ENCODE data around the gene ARSK. TPM values are rescaled to one million over a fixed set of nuclear protein-coding genes. Genes with fewer than 3 reads are reported as not detected.
"Not testable (repeated sequence)": the region's sequence is repeated elsewhere in the genome, so short reads cannot be mapped to it uniquely, and the experiment has no call there.

Gene ARSK
- total and polyA plus RNA-seq, 7 donors, result 0.60 to 13.3 (median 6.7) TPM

DNA sequence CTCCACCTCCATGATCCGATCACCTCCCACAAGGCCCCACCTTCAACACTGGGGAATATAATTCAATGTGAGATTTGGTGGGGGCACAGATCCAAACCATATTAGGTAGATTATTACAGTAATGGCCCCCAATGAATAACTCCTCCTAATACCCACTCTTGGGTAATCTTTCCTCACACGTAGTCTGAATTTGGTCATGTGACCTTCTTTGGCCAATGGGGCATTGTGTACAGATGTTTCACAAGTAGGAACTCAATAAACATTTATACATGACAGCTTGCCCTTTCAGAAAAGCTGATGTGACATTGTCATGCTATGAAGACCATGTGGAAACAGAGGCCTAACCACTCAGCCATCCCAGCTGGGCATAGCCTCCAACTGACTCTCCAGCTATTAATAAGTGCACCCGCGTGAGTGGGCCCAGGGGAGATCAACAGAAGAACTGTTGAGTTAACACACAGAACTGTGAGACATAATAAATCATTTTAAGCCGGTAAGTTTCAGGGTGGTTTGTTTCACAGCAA is 75.6 kb downstream of the ARSK start:
- 89 to 93% methylated on average over 5 of the region's 5 CpGs for WGBS, 2 donors
- Histone ChIP-seq H3K4me1 (no peaks in the 10 kb centered on the region), H3K27ac (no peak overlapping the region), H3K27me3 (no peaks in the 10 kb centered on the region), H3K9me3 (no peaks in the 10 kb centered on the region), H3K36me3 (no peaks in the 10 kb centered on the region), H3K4me3 (no peak overlapping the region)
- no peak for DNase-seq
- intact Hi-C loops (cut with DNase I), result no loop called here
- no peak for TF ChIP-seq EP300 (IDR thresholded peaks at IDR 0.05)
- TF ChIP-seq, protein P1, sequence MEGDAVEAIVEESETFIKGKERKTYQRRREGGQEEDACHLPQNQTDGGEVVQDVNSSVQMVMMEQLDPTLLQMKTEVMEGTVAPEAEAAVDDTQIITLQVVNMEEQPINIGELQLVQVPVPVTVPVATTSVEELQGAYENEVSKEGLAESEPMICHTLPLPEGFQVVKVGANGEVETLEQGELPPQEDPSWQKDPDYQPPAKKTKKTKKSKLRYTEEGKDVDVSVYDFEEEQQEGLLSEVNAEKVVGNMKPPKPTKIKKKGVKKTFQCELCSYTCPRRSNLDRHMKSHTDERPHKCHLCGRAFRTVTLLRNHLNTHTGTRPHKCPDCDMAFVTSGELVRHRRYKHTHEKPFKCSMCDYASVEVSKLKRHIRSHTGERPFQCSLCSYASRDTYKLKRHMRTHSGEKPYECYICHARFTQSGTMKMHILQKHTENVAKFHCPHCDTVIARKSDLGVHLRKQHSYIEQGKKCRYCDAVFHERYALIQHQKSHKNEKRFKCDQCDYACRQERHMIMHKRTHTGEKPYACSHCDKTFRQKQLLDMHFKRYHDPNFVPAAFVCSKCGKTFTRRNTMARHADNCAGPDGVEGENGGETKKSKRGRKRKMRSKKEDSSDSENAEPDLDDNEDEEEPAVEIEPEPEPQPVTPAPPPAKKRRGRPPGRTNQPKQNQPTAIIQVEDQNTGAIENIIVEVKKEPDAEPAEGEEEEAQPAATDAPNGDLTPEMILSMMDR (IDR thresholded peaks at IDR 0.05), result no peak
- TF ChIP-seq POLR2AphosphoS5 (IDR thresholded peaks at IDR 0.05), result no peak
- TF ChIP-seq POLR2A (IDR thresholded peaks at IDR 0.05), result no peak

GRCh38 chr5:95631255-95631958 is 76.5 kb downstream of the ARSK start:
- DNase-seq, result no peak
- Histone ChIP-seq H3K27me3 (peaks cover 0 to 3% (median 0%) of the 10 kb centered on the region in 3 donors), H3K4me3 (no peak overlapping the region), H3K36me3 (no peaks in the 10 kb centered on the region), H3K4me1 (no peaks in the 10 kb centered on the region), H3K9me3 (no peaks in the 10 kb centered on the region), H3K27ac (no peak overlapping the region)
- intact Hi-C loops (cut with DNase I), result no loop called here
- WGBS, 2 donors, result 42 to 76% methylated on average over 2 of the region's 2 CpGs
- TF ChIP-seq POLR2AphosphoS5 (IDR thresholded peaks at IDR 0.05) (no peak), POLR2A (IDR thresholded peaks at IDR 0.05) (no peak), EP300 (IDR thresholded peaks at IDR 0.05) (no peak)
- TF ChIP-seq, protein P1 (IDR thresholded peaks at IDR 0.05), result no peak

DNA sequence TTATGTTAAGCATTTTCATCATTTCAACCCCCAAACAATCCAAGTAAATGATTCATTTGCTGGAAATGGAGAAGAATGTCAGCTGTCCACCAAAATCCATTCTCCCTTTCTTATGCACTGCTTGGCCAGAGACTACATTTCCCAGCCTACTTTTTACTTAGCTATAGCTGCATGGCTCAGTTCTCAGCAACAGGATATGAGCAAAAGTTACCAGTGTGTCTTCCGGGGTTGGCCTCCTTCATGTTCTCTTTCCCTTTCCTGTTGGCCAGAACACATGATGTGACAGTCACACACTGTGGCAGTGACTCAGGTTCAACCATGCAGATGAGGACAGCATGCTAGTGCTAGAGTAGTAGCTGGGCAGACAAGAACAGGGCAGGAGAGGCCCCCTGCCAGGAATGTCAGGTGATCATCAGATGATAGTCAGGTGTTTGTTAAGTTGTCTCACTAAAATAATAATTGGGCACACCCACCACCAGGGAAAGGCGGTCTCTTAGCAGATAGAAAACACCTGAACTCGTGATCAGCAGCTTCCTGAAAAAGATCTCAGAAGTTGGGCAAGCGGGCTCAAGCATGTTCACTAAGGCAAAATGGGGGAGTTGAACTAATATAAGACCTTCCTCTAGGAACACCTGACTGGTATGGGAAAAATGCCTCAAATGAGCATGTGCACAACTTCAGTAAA is 77.2 kb downstream of the ARSK start:
- intact Hi-C loops (cut with DNase I), result no loop called here
- H3K36me3 ChIP-seq, result no peaks in the 10 kb centered on the region
- H3K27me3 ChIP-seq, result peaks cover 0 to 7% (median 0%) of the 10 kb centered on the region in 3 donors
- TF ChIP-seq POLR2AphosphoS5 (IDR thresholded peaks at IDR 0.05) (no peak), EP300 (IDR thresholded peaks at IDR 0.05) (no peak), POLR2A (IDR thresholded peaks at IDR 0.05) (no peak)
- TF ChIP-seq, protein P1 (IDR thresholded peaks at IDR 0.05), result no peak
- no peak overlapping the region for H3K4me3 ChIP-seq
- no peaks in the 10 kb centered on the region for H3K9me3 ChIP-seq
- DNase-seq, result no peak
- 78 to 84% methylated on average over 4 of the region's 4 CpGs for WGBS, 2 donors
- no peak overlapping the region for H3K27ac ChIP-seq
- no peaks in the 10 kb centered on the region for H3K4me1 ChIP-seq

DNA sequence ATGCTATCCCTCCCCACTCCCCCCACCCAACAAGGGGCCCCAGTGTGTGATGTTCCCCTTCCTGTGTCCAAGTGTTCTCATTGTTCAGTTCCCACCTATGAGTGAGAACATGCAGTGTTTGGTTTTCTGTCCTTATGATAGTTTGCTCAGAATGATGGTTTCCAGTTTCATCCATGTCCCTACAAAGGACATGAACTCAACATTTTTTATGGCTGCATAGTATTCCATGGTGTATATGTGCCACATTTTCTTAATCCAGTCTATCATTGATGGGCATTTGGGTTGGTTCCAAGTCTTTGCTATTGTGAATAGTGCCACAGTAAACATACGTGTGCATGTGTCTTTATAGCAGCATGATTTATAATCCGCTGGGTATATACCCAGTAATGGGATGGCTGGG is 78.0 kb downstream of the ARSK start:
- intact Hi-C loops (cut with DNase I); H3K4me1 ChIP-seq; H3K27ac ChIP-seq; H3K4me3 ChIP-seq; H3K36me3 ChIP-seq; H3K9me3 ChIP-seq; H3K27me3 ChIP-seq; DNase-seq: not testable (repeated sequence)
- 81 to 91% methylated on average over 2 of the region's 2 CpGs for whole genome bisulfite sequencing, 2 donors

GRCh38 chr5:95633671-95634070 is 78.8 kb downstream of the ARSK start:
- no peak for DNase-seq
- WGBS, 2 donors, result 99% methylated on average over 3 of the region's 3 CpGs
- H3K4me3 ChIP-seq, result no peak overlapping the region
- H3K27me3 ChIP-seq, result peaks cover 0 to 7% (median 0%) of the 10 kb centered on the region in 3 donors
- no peaks in the 10 kb centered on the region for H3K9me3 ChIP-seq
- H3K4me1 ChIP-seq, result no peaks in the 10 kb centered on the region
- TF ChIP-seq, protein P1 (IDR thresholded peaks at IDR 0.05), result no peak
- TF ChIP-seq POLR2A (IDR thresholded peaks at IDR 0.05) (no peak), POLR2AphosphoS5 (IDR thresholded peaks at IDR 0.05) (no peak), EP300 (IDR thresholded peaks at IDR 0.05) (no peak)
- intact Hi-C loops (cut with DNase I), result no loop called here
- no peaks in the 10 kb centered on the region for H3K36me3 ChIP-seq
- H3K27ac ChIP-seq, result no peak overlapping the region

Data from sigmoid colon (tissue), 7 donors.